Measurements from ENCODE around the gene TBC1D1.
A peak's percentile ranks its signal among the peaks of the same experiment; 100 is the strongest.

Gene TBC1D1

DNA sequence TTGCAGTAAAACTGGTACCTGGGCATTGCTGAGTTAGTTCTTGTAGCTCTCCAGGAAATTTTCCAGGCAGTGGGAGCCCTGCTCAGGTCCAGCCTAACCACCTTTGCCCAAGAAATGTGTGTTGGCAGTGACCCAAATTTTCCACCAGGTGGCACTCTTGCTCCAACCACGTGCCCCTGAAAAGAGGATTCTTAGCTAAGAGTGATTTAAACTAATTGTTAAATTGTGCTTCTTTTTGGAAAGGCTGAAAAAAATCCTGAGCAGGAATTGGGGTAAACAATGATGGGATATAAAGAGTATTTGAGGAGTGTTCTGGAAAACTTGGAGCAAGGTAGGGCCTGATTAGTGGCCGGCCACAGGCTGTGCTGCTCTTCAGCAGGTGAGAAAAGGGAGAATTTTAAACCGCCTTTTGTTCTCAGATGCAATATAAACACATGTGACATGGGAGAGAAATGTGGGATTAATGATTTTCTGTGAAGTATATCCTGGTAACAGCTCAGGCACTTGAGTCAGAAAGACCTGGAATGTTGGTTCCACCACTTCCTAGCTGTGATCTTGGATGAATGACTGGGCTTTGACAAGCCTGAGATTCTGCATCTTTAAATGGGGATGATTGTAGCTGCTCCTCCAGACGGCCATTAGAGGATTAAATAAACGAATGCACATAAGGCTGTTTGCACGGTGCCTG lies 288.9 kb downstream of the TBC1D1 start:
- peak; percentile 41 to 91 (median 80) for DNase-seq

- DNase-seq: peak in 1 of 3 experiments; percentile 37
These were observed 289.6 kb downstream of the TBC1D1 start for GRCh38 chr4:38180456-38180855.

GRCh38 chr4:38181286-38181685 lies 290.4 kb downstream of the TBC1D1 start:
- DNase-seq: no peak

- DNase-seq: no peak
These were observed 291.6 kb downstream of the TBC1D1 start for GRCh38 chr4:38182334-38182998.

DNA sequence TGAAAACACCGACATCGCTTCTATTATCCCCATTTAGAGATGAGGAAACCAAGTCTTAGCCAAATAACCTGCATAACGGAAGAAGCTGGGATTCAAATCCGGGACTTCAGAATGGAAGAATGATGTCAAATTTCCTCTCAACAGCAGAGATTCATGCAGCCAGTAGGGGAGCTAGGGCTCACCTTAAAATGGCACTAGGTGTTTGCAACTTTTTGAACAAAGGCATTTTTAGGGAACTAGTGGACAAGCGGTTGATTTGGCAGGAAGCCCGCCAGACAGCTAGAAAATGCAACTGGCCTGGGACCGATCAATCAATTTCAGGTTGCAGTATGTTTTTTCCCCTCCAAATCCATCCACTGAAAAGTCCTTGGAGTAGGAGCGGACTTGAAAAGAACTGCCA lies 293.5 kb downstream of the TBC1D1 start:
- DNase-seq: no peak

- peak in 2 of 3 experiments; percentile 9 to 44 for DNase-seq
These were observed 294.7 kb downstream of the TBC1D1 start for GRCh38 chr4:38185406-38186144.

- DNase-seq: no peak
These were observed 297.3 kb downstream of the TBC1D1 start for GRCh38 chr4:38188136-38188535.

DNA sequence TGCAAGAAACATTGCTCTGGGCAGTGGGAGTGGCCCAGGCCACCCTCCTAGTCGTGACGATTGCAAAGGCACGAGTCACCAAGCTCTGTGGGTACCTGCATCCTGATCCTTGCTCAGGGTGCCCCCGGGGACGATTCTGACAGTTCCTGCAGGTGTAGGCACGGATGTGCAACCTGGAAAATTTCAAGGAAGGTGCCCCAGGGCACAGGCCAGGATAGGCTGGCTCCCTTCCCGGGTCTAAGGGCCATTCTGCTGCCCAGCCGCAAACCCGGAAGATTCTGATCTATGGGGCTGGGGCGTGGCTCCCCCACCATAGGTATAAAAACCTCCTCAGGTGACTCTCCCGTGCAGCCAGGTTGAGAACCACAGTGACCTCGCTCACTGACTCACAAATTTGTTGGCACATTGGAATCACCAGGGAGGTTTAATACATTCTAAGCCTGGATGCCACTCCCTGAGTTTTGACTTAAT lies 297.8 kb downstream of the TBC1D1 start:
- no peak for DNase-seq

All from NCI-H1417 (cell line).